ENCODE measurements around the gene ABCD1.
"Not testable (repeated sequence)": the region's sequence is repeated elsewhere in the genome, so short reads cannot be mapped to it uniquely, and the experiment has no call there.

Gene ABCD1

DNA sequence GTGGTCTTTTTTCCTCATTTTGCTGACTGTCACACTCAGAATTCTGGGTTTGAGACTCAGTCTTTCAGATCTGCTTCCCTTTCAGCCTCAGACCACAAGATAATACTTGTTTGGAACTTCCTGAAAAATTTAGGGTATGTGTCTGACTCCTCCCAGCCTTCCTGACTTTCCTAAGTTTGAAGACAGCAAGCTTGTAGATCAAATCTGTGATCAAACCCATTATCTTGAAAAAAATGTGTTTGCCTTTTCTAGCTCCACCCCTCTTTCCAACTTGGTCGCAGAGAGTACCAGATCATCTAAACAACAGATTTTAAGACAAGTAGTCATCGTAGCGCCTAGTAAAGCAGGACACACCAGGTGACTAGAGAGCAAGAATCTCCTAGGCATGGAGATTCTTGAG lies 10.4 kb upstream of the ABCD1 start:
- no peak for DNase-seq

GRCh38 chrX:153717445-153717844 lies 7.2 kb upstream of the ABCD1 start:
- no peak for DNase-seq

GRCh38 chrX:153719238-153719637 lies 5.4 kb upstream of the ABCD1 start:
- no peak for DNase-seq

DNA sequence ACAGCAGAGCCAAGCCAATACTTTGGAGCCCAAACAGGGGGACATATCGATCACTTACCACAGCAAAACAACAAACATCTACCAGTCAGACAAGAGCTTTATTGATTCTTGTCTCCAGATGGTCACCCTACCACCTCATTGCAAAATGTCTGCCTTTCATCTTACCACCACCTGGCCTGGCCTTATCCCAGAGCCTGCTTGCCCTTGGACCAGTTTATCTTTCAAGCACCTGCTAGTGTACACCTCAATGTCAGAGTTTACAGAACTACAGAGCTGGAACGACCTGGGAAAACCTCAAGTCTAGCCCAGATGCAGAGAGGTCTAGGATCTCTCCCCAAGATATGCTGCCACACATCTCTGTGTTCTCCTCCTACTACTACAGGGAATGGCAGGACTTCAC lies 5.0 kb upstream of the ABCD1 start:
- DNase-seq, result no peak

DNA sequence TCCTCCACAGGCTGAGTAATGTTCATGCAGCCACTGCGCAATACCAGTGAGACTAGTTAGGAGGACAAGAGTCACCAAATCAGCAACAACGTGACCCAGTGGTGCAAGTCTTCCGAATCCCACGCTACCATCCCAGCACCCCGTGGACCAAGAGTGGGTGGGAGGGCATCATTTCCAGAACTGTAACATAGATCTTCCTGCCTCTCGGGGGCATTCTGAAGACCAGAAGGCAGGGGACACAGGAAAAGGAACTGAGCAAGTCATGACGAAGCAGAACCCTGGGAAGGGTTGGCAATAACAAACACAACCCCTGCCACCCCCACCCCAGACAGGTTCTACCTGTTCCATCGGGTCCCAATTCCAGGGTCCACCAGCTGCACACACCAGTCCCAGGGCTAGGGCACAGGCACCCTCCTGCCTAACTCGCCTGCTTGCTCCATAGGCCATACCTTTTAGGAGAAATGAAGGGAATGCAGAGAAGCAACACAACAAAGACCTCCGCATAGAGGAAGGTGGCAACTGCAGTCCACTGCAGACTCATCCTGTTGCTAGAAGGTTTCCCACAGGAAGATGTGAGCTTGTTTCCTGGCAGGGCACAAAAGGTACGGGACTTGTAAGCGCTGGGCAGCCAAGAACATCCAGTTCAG lies 1.8 kb upstream of the ABCD1 start:
- no peak for DNase-seq

DNA sequence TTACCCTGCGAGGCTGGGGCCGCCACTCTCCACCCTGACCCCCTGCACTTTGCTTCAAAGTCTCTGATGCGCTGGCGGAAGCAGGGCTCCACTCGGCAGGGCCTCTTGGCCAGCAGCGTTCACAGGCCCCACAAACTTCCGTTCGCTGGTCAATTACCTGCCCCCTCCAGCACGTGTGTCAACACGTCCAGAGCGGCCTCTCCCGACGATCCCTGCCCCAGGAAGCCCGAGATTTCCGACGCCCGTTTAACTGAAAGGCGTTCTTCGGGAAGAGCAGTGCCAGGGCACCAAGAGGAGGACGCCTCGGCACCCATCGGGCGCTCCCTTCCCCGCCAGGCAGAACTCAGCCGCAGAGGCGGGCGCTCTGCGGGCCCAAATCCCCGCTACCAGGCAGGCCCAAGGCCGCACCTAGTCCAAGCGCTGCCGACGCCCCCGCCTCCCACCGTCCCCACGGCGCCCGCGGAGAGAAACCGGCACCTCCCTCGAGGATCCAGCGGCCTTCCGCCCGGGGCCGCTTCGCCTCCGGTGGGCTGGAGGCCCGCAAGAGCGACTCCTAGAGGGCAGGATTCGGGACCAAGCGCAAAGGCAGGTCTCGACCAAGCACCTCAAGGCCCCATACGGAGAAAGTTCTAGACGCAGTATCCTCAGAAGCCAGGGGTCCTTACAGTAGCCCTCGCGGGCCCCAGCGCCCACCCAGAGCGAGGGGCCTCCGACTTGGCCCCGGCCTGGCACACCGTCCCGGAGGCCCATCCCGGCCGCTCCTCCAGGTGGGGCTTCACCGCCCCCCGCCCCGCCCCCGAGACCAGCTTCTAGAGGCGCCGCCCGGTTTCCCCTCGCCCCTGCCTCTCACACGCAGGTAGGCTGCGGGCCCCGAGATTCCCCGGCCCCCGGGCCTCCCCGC lies 1.1 kb upstream of the ABCD1 start:
- DNase-seq, result peak; percentile 30 to 79

DNA sequence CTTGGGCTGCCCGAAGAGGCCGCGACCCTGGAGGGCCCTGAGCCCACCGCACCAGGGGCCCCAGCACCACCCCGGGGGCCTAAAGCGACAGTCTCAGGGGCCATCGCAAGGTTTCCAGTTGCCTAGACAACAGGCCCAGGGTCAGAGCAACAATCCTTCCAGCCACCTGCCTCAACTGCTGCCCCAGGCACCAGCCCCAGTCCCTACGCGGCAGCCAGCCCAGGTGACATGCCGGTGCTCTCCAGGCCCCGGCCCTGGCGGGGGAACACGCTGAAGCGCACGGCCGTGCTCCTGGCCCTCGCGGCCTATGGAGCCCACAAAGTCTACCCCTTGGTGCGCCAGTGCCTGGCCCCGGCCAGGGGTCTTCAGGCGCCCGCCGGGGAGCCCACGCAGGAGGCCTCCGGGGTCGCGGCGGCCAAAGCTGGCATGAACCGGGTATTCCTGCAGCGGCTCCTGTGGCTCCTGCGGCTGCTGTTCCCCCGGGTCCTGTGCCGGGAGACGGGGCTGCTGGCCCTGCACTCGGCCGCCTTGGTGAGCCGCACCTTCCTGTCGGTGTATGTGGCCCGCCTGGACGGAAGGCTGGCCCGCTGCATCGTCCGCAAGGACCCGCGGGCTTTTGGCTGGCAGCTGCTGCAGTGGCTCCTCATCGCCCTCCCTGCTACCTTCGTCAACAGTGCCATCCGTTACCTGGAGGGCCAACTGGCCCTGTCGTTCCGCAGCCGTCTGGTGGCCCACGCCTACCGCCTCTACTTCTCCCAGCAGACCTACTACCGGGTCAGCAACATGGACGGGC lies 579 bp downstream of the ABCD1 start:
- DNase-seq, result peak in 1 of 2 experiments; percentile 62

DNA sequence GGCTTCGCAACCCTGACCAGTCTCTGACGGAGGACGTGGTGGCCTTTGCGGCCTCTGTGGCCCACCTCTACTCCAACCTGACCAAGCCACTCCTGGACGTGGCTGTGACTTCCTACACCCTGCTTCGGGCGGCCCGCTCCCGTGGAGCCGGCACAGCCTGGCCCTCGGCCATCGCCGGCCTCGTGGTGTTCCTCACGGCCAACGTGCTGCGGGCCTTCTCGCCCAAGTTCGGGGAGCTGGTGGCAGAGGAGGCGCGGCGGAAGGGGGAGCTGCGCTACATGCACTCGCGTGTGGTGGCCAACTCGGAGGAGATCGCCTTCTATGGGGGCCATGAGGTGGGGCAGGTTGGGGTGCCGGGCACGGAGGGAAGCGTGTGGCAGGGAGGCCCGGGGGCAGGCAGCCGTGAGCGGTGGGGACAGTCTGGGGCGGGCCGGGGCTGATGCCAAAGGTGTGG lies 1.2 kb downstream of the ABCD1 start:
- no peak for DNase-seq

DNA sequence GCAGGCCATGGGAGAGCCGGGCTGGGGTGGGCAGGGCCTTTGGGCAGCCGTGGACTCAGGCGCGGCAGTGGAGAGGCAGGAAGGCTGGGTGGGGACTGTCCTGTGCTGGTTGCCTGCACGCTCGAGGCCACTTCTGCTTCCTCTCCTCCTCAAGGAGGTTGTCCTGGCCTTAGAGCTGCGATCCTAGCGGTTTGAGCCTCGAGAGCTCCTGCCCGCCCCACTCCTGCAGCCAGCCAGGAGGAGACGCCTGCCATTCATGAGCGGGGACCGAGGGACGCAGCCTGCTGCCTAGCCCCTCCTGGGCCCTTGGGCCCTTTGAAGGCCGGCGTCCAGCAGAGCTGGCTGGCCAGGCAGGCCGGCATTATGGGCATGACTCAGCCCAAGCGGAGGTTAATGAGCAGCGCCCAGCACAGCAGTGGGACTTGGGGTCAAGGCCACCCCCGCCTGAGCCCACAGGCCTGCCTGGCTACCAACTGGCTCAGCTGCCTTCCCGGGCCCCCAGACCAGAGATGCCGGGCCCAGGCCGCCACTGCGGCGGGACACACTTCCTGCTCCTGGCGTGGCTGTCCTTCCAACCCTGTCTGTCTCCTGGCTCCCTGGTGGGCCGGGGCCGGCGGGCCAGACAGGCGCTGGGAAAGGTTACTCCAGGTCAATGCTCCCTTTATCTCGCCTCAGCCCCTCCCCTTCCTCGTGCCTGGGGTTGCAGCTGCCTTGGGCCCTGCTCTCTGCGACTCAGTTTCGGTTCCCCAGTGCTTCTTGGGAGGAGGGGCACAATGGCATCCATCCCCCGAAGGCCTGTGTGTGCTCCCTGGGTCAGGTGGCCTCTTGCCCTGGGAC lies 1.8 kb downstream of the ABCD1 start:
- peak in 1 of 2 experiments; percentile 38 for DNase-seq

DNA sequence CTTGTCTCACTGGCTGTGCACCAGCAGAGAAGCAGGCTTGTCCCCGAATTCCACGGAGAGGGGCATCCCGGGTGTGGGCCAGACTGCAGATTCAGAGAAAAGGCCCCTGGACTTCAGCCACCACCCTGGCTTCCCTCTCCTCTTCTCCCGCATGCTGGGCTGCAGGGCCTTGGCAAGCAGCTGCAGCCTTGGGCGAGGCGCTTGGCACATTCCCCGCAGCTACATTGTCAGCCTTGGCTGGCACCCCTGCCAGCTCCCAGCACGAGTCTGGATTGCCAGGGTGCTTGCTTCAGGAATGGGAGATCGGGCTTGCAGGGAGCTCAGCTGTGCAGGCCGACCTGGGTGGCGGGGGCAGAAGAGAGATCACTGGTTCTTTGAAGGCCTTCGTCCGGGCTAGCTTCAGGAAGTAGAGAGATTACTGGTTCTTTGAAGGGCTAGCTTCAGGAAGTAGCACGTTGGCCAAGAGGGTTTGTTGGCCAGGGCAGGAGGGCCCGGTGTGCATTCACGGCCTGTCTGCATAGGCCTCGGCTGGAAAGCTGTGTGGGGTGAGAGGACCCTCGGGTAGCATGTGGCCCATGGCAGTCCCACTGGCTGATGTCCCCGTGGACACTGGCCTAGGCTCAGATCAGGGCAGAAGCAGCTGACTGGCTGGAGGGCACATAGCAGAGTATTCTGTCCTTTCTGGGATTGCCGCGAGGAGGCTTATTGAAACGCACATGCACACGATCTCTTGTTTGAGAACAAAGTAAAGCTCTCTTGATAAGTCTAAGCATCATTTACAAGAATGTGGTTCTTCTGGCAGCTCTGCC lies 2.7 kb downstream of the ABCD1 start:
- DNase-seq, result no peak

DNA sequence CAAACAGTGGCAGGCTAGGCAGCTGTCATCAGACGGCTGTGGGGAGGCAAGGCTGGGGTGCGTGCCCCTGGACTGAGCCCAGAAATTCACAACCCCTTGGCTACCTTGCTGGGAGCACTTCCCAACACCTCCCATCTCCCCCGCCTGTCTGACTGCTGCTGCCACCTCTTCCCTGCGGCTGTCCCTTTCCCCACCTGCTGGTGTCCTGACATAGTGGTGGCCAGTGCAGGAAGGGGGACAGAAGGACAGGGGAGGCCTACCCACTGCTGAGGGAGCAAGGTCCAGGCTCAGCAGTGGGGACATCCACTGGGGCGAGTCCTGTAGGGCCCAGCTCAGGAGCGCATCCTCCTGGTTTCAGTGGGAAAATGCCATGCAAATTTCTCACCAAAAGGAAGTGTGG lies 3.4 kb downstream of the ABCD1 start:
- DNase-seq, result no peak

DNA sequence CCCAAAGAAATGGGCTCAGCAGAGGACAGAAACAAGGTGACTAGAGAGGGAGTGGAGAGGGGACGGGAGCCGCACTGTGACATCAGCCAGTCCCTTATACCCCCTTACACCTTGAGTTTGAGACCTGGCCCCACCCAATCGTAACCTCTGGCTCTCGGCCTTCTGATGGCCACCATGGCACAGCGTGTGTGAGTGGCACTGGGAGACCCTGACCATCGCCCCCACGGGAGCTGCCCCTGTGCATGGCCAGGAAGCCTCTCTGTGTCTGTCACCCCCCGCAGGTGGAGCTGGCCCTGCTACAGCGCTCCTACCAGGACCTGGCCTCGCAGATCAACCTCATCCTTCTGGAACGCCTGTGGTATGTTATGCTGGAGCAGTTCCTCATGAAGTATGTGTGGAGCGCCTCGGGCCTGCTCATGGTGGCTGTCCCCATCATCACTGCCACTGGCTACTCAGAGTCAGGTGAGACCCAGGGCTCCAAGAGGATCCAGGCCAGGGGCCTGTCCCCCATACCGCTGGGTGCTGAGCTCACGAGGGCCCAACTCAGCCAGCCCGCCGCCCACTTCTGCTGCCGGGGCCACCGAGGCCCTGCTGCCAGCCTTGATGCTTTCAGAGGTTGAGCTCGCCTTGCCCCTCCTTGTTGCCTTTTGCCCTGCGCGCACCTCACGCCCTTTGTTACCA lies 4.4 kb downstream of the ABCD1 start:
- no peak for DNase-seq

- DNase-seq, result not testable (repeated sequence)
Measured at GRCh38 chrX:153730115-153730514, 5.5 kb downstream of the ABCD1 start.

DNA sequence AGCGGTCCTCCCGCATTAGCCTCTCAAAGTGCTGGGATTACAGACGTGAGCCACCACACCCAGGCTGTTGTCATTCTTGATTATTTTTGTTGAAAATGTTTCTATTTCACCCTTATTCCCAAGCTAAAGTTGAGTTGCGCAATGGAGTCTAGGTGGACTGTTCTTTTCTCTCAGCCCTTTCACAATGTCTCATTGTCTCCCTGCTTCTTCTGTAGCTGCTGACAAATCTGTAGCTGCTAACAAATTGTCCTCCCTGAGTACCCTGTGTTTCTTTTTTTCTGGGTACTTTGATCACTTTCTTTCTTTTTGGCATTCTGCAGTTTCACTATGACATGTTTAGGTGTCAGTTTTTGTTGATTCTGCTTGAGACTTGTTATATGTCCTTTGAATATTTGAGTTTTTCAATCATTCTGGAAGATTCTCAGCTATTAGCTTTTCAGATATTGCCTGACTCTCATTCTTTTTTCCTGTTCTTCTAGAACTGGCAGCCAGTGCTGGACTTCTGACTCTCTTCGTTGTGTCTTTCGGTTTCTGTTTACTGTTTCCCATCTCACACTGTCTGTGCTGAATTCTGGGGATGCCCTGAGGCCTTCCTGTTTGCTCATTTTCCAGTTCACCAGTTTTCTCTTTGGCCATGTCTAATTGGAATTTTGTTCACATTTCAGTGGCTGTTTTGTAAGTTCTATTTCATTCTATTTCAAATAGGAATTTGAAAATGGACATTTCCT lies 6.6 kb downstream of the ABCD1 start:
- no peak for DNase-seq

- DNase-seq, result no peak
Measured at GRCh38 chrX:153731845-153732215, 7.2 kb downstream of the ABCD1 start.

DNA sequence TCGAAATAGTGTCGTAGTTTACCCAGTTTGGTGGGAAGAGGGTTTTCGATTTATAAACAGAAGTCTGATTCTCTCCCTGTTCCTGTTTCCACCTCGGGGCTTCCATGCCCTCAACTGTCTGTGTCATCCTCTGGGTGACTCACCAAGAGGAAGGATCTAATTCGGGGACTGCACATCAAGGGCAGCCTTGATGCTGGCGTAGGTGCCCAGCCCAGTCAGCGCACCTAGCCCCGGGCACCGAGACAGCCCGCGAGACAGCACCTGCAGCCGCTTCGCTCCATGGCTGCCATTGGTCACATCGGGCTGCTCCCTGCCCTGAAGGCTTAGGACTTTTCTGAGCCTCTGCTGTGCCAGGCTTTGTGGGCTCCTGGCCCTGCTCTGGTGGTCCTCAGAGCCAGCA lies 7.7 kb downstream of the ABCD1 start:
- DNase-seq, result no peak

- no peak for DNase-seq
Measured at GRCh38 chrX:153733651-153734240, 9.1 kb downstream of the ABCD1 start.

GRCh38 chrX:153734871-153735270 lies 10.2 kb downstream of the ABCD1 start:
- DNase-seq, result no peak

- peak; percentile 31 to 52 for DNase-seq
Measured at GRCh38 chrX:153735274-153735673, 10.6 kb downstream of the ABCD1 start.

Measured in NCI-H526 (cell line).